HepG2 (cell line): ENCODE data around the gene NPIPB6. TPM values are rescaled to one million over a fixed set of nuclear protein-coding genes. Genes with fewer than 3 reads are reported as not detected.

Experiments used
- BORCS8-MEF2B ChIP-seq: sonication (generic); formaldehyde crosslinking; IDR thresholded peaks from 2 replicates; pipeline ENCODE4 v1.8.0; 2022; ENCODE audit warnings: mild to moderate bottlenecking, missing genetic modification reagents
- GTF3A ChIP-seq: sonication (generic); formaldehyde crosslinking; conservative IDR thresholded peaks from 2 replicates; pipeline ENCODE4 v1.4.0; 2020; ENCODE audit warnings: mild to moderate bottlenecking, missing genetic modification reagents
- HNRNPH1 ChIP-seq: fragments of 200-400 bp; formaldehyde crosslinking; optimal IDR thresholded peaks from 2 replicates; pipeline ENCODE3; 2017; ENCODE audit warnings: mild to moderate bottlenecking, low read depth, low read length
- MYC ChIP-seq: sonication (generic); formaldehyde crosslinking; IDR thresholded peaks from 2 replicates; pipeline ENCODE4 v1.9.0; 2021; ENCODE audit warnings: missing genetic modification reagents, borderline replicate concordance
- POLR2AphosphoS5 ChIP-seq: IDR thresholded peaks from 2 replicates; pipeline ENCODE4 v1.6.1; 2012; ENCODE audit warnings: low read depth, low read length
- REST ChIP-seq, 2 experiments: IDR thresholded peaks; 2 replicates each; pipeline ENCODE4 v1.6.1; 2011 to 2012; ENCODE audit warnings: low read length in 2 of 2, borderline replicate concordance in 1 of 2, low read depth in 1 of 2, mild to moderate bottlenecking in 1 of 2, moderate library complexity in 1 of 2
- SRY ChIP-seq: sonication (generic); formaldehyde crosslinking; IDR thresholded peaks from 2 replicates; pipeline ENCODE4 v1.8.0; 2022; ENCODE audit warnings: mild to moderate bottlenecking, missing genetic modification reagents
- ZFP91 ChIP-seq: sonication (generic); formaldehyde crosslinking; IDR thresholded peaks from 2 replicates; pipeline ENCODE4 v1.9.0; 2022; ENCODE audit warnings: missing genetic modification reagents, mild to moderate bottlenecking, borderline replicate concordance
- ZHX2 ChIP-seq, 2 experiments: sonication (generic) in 1 of 2; formaldehyde crosslinking in 1 of 2; IDR thresholded peaks; 2 replicates each; pipeline versions ENCODE4 v1.6.1 to v1.9.0; 2014 to 2022; ENCODE audit warnings: antibody characterized with exemption in 1 of 2, borderline replicate concordance in 1 of 2, inconsistent platforms in 1 of 2, low read depth in 1 of 2, missing genetic modification reagents in 1 of 2
- polyA plus RNA-seq, 8 experiments: library from polyadenylated mRNA; depleted of rRNA in 3 of 8; stranded (reverse) in 7 of 8; unstranded in 1 of 8; fragments of >200 nt; fragmentation: Illumina TruSeq in 4 of 8; extraction: Trizol in 4 of 8; gene quantifications; 2 replicates each; pipeline versions ENCODE4 v1.2.1 to v1.2.3, GENCODE V29; 2011 to 2016; ENCODE audit warnings: low read depth in 4 of 8, missing spikeins in 1 of 8, mixed read lengths in 1 of 8; ENCODE audit not compliant: insufficient read depth in 1 of 8
- total RNA-seq, 5 experiments: library from RNA; depleted of rRNA; stranded (reverse); fragments of >200 nt; fragmentation: Illumina TruSeq; extraction: Trizol; gene quantifications; 2 replicates each; pipeline ENCODE4 v1.2.3, GENCODE V29; 2016; ENCODE audit warnings: low read depth in 1 of 5
- TF ChIP-seq, protein P1 (sequence below), 2 experiments: sonication (generic) in 1 of 2; formaldehyde crosslinking in 1 of 2; IDR thresholded peaks; 2 replicates each; pipeline versions ENCODE4 v1.4.0 to v1.6.1; 2016 to 2020; ENCODE audit warnings: borderline replicate concordance in 1 of 2, low read depth in 1 of 2, mild to moderate bottlenecking in 1 of 2, missing genetic modification reagents in 1 of 2

Gene NPIPB6
- total and polyA plus RNA-seq, 2 of the 13 experiments (the other 11 are each of a cell fraction or from before 2014, with no cell fraction given) = 0.25 TPM; not detected in 1

DNA sequence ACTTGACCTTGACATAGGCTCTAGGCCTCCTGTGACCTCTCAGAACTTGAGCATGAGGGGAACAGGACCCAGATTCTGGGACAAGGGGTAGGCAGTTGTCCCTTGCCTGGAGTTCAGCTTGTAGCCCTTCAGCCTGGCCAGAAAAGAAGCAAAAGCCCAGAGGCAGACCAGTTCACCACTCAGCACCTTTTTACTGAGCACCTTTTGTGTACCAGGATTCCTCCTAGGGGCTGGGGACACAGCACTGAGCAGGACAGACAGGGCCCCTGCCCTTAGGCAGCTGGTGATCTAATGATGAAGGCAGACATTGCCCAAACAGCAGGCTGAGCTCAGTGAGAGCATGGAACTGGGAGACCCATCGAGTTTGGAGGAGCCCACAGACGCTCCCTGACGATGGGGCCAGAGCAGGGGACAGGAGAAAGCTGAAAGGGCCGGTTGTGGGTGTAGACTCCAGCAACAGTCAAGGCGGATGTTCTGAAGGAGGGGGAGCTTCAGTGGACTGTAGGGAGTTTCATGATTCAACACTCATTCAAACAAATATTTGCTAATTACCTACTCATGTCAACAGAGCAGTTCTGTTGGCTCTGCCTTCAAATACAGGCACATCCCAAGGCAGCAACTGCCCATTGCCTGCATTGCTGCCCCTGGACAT is 38.9 kb downstream of the NPIPB6 start (continued):
- TF ChIP-seq, protein P1, sequence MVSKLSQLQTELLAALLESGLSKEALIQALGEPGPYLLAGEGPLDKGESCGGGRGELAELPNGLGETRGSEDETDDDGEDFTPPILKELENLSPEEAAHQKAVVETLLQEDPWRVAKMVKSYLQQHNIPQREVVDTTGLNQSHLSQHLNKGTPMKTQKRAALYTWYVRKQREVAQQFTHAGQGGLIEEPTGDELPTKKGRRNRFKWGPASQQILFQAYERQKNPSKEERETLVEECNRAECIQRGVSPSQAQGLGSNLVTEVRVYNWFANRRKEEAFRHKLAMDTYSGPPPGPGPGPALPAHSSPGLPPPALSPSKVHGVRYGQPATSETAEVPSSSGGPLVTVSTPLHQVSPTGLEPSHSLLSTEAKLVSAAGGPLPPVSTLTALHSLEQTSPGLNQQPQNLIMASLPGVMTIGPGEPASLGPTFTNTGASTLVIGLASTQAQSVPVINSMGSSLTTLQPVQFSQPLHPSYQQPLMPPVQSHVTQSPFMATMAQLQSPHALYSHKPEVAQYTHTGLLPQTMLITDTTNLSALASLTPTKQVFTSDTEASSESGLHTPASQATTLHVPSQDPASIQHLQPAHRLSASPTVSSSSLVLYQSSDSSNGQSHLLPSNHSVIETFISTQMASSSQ (IDR thresholded peaks at IDR 0.05; ENCODE audit: low read depth) = no peak
- TF ChIP-seq, protein P1 (CRISPR knock-in tag; IDR thresholded peaks at IDR 0.05; ENCODE audit: borderline replicate concordance) = no peak
- TF ChIP-seq MYC (CRISPR knock-in tag) = no peak
- no peak for TF ChIP-seq GTF3A (CRISPR knock-in tag)
- no peak for TF ChIP-seq BORCS8-MEF2B (CRISPR knock-in tag)
- TF ChIP-seq ZHX2 (IDR thresholded peaks at IDR 0.05; ENCODE audit: low read depth) = no peak
- TF ChIP-seq ZHX2 (CRISPR knock-in tag; IDR thresholded peaks at IDR 0.05; ENCODE audit: borderline replicate concordance) = no peak
- TF ChIP-seq HNRNPH1 = no peak
- peak; percentile 29; the same call in 1 of the 2 replicates for TF ChIP-seq ZFP91 (CRISPR knock-in tag)
- no peak for TF ChIP-seq REST (IDR thresholded peaks at IDR 0.05; ENCODE audit: borderline replicate concordance in 1 of 2, low read depth in 1 of 2, low read length in 2 of 2)
- no peak for TF ChIP-seq POLR2AphosphoS5
- no peak for TF ChIP-seq SRY (CRISPR knock-in tag)
